OCI-LY1 (cell line): Measurements from ENCODE around the gene IGLL5.

Source experiments
- EZH2 ChIP-seq: fragments of 200-600 bp; sonication (generic), shearing (Covaris generic); IDR thresholded peaks from 2 replicates; pipeline ENCODE4 v1.8.0; 2017; ENCODE audit warnings: borderline replicate concordance, mixed run types, mild to moderate bottlenecking, antibody characterized with exemption, low read length, moderate library complexity, mixed read lengths
- TF ChIP-seq, protein P1 (sequence below): fragments of 200-600 bp; sonication (generic), shearing (Covaris generic); IDR thresholded peaks from 2 replicates; pipeline ENCODE4 v1.5.1; 2017; ENCODE audit warnings: mild to moderate bottlenecking, antibody characterized with exemption, low read length, moderate library complexity, mixed read lengths

DNA sequence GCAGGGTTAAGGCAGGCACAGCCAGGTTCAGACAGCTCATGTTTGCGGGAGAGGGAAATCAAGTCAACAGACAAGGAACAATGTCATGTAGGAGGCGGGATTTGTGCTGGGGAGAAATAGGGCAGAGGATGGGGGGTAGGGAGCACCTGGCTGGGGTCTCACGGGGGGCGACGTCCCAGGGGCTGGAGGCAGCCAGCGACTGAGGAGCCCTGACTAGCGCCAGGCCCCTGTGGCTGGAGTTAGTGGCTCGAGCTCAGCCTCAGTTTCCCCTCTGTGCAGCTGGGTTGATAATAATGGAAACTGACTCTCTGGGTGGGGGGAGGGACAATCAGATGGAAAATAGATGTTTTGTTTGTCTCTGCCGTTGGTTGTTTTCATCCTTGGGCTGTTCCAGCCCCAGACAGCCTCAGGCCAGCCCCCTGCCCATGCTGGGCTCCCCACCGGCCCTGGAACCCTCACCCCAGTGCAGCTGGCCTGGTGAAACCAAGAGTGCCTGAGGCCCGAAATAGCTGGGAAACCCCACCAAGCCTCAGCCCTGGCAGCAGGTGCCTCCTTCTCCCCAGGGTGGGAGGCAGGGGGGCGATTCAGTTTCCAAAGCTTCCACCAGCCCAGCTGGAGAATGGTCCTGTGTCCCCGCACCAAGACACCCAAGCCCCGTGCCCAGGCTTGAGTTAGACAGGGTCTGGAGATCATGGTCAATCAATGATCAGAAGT, 44.1 kb downstream of the IGLL5 start:
- TF ChIP-seq, protein P1, sequence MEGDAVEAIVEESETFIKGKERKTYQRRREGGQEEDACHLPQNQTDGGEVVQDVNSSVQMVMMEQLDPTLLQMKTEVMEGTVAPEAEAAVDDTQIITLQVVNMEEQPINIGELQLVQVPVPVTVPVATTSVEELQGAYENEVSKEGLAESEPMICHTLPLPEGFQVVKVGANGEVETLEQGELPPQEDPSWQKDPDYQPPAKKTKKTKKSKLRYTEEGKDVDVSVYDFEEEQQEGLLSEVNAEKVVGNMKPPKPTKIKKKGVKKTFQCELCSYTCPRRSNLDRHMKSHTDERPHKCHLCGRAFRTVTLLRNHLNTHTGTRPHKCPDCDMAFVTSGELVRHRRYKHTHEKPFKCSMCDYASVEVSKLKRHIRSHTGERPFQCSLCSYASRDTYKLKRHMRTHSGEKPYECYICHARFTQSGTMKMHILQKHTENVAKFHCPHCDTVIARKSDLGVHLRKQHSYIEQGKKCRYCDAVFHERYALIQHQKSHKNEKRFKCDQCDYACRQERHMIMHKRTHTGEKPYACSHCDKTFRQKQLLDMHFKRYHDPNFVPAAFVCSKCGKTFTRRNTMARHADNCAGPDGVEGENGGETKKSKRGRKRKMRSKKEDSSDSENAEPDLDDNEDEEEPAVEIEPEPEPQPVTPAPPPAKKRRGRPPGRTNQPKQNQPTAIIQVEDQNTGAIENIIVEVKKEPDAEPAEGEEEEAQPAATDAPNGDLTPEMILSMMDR, result no peak
- TF ChIP-seq EZH2, result no peak
